ENCODE measurements around the gene RPTOR.
"Not testable (repeated sequence)": the region's sequence is repeated elsewhere in the genome, so short reads cannot be mapped to it uniquely, and the experiment has no call there.

The RPTOR gene

DNA sequence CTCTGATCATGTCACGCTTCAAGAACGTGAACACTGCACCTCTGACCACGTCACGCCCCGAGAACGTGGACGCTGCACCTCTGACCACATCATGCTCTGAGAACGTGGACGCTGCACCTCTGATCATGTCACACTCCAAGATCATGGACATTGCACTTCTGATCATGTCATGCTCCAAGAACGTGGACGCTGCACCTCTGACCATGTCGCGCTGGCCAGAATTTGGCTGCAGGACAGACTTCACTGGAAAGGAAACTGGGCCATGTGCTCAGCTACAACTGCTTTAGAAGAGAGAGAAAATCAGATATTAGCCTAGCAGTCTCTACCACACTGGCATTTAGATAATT, 182.7 kb downstream of the RPTOR start:
- DNase-seq, result no peak

- no peak for DNase-seq
Observed at GRCh38 chr17:80729016-80729415, 184.4 kb downstream of the RPTOR start.

DNA sequence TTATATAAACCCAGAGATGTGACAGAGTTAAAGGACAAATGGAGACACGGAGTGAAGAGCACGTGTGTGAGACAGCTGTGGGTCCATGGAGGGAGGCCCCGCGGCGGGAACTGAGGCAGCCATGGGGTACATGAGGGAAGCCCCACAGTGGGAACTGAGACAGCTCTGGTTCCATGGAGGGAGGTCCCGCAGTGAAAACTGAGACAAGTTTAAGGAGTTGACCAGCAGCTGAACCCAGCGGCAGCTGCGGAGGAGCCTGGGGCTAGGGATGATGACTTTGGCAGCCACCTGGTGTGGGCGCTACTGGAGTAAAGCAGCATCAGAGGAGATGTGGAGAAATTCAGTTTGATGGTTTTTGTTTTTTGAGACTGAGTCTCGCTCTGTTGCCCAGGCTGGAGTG, 185.1 kb downstream of the RPTOR start:
- no peak for DNase-seq

GRCh38 chr17:80730739-80731138, 186.1 kb downstream of the RPTOR start:
- no peak for DNase-seq

- DNase-seq, result no peak
Observed at GRCh38 chr17:80731323-80731722, 186.7 kb downstream of the RPTOR start.

- no peak for DNase-seq
Observed at GRCh38 chr17:80732268-80732667, 187.6 kb downstream of the RPTOR start.

DNA sequence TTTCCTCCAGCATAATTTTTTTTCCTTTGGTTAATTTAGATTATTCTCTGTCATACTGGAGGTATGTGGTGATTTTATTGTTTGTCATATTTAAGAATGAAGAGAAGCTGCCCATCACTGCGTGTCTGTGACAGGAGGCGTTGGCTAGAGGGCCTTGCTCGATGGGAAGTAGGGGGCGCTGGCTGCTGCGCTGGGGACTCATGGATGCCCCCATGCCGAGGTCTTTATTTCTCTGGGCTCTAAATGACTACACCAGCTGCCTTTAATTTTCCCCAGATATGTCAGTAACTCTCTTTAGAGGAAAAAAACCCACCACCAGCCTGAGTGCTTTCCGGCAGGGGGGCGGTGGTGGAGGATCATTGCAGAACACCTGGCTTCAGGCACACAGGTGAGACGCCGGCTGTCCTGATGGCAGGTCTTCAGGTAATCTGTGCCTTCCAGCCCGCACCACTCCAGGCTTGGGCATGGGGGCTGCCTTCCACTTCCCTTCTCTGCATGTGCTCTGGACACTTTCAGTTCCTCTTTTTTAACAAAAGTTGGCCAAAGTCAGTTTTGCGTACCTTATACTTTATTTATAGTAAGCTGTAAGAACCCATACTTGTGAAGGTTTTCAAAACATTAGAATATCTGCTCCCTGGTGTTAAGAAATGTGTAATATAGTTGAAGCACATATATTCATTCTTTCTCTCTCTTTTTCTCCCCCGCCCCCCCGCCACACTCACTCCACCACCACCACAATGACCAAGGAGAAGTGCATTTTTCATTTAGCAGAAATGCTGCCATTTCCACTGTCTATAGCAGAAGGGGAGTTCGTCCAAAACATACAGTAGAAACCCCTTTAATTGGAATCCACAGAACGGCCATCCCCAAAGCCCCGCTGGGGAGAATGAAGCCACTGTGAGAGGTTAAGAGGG, 192.7 kb downstream of the RPTOR start:
- no peak for DNase-seq

- DNase-seq, result no peak
Observed at GRCh38 chr17:80738020-80738808, 193.6 kb downstream of the RPTOR start.

DNA sequence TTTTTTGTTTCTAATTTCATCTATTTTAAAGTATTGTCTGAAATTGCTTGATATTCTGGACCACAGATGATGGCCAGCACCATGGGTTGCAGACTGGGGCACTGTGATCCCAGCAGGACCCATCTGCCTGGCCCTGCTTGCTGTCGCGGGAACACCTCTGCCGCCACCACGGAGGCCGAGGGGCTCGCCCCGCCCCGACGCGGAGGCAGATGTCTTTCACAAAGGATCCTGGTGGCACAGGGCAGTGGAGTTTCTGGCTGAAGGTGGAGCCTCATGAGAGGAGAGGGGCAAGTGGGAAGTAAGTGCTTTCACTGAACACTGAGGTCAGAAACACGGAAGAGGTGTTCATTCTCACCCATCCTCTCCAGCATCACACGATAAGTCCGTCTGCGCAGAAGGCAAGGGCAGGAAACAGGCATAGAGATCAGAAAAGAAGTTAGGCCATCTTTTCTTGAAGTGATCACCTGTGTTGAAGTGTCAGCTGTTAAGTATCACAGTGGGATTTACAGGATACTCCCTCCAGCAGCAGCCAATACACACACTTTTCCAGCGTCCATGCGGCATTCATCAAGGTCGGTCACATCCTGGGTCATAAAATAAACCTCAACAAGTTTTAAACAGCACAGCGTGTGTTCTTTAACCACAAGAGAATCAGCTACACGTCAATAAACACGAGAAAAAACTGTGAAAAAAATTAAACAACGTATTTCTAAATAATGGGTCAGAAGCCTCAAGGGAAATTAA, 194.5 kb downstream of the RPTOR start:
- no peak for DNase-seq

GRCh38 chr17:80740141-80740540, 195.5 kb downstream of the RPTOR start:
- DNase-seq, result no peak

- no peak for DNase-seq
Observed at GRCh38 chr17:80742091-80742490, 197.5 kb downstream of the RPTOR start.

- no peak for DNase-seq
Observed at GRCh38 chr17:80742581-80743180, 198.0 kb downstream of the RPTOR start.

GRCh38 chr17:80743181-80743771, 198.6 kb downstream of the RPTOR start:
- DNase-seq, result no peak

GRCh38 chr17:80743973-80744372, 199.3 kb downstream of the RPTOR start:
- DNase-seq, result not testable (repeated sequence)

DNA sequence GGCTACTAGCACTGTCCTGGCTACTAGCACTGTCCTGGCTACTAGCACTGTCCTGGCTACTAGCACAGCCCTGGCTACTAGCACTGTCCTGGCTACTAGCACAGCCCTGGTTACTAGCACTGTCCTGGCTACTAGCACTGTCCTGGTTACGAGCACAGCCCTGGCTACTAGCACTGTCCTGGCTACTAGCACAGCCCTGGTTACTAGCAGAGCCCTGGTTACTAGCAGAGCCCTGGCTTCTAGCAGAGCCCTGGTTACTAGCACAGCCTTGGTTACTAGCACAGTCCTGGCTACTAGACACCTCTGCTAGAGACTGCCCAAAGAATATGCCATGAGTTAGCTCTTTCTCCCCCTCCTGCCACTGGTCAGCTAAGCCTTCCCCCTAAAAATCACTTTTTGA, 200.1 kb downstream of the RPTOR start:
- DNase-seq, result not testable (repeated sequence)

- no peak for DNase-seq
Observed at GRCh38 chr17:80745183-80745582, 200.5 kb downstream of the RPTOR start.

- no peak for DNase-seq
Observed at GRCh38 chr17:80746262-80746935, 201.8 kb downstream of the RPTOR start.

DNA sequence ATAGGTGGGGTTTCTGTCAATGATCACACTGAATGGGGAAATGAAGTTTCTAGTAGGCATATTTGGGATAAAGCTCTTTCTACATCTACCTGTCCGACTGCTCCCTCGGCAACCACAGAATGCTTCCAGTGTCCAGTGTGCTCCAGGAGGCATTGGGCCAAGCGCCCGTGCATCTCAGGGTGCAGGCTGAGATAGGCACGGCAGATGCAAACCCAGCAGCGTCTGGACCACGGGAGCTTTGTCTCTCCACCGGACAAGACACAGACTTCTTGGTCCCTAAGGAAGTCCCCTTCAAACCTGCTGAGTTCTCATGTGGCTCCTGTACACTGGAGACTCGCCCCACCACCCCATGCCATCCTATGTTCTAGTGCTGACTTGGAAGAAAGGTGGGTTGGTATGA, 202.8 kb downstream of the RPTOR start:
- no peak for DNase-seq

DNA sequence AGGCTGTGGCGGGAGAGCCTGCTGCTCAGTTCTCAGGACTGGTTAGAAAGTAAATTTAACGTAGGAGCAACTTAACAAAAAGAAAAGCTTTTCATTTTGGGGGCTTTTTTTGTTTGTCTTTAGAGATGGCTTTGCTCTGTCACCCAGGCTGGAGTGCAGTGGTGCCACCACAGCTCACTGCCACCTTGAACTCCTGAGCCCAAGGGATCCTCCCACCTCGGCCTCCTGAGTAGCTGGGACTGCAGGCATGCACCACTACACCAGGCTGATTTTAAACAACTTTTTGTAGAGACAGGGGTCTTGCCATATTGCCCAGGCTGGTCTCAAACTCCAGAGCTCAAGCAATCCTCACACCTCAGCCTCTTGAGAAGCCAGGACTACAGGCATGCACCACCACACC, 205.0 kb downstream of the RPTOR start:
- no peak for DNase-seq

DNA sequence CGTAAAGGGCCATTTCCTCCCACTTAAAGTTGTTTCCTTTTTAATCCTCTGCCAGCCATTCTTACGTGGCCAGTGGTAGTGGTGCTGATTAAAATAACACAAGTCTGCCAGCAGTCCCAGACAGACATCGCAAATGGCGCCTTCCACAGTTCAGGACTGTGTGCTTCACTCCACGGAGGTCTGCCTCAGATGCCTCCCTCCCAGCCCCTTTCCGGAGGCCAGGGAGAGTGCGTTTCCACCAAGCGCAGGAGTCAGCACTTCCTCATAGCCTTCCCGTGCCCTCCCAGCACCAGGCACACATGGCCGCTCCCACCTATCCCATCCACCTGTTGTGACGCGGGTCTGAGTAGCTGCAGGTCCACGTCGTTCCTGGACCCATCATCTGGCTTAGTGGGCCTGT, 205.6 kb downstream of the RPTOR start:
- DNase-seq, result no peak

- DNase-seq, result no peak
Observed at GRCh38 chr17:80751070-80751945, 206.7 kb downstream of the RPTOR start.
